GM10248 (cell line): Measurements from ENCODE around the gene GRIK4.

Experiments
- CTCF ChIA-PET: fragments of 300-600 bp; sonication (Branson Sonifier 250); formaldehyde crosslinking; extraction: SDS; loops from one replicate; lab custom pipeline; 2021; ENCODE audit warnings: antibody characterized with exemption; lab: Yijun Ruan, JAX
- POLR2A ChIA-PET: fragments of 350-650 bp; sonication (Branson Sonifier 250); formaldehyde crosslinking; extraction: SDS; loops from one replicate; lab custom pipeline; 2020; ENCODE audit warnings: antibody characterized with exemption; lab: Yijun Ruan, JAX
- DNase-seq: peaks from one replicate; pipeline ENCODE4 v3.0.0; 2012; ENCODE audit errors: extremely low spot score
- TF ChIP-seq, protein P1 (sequence below): IDR thresholded peaks from 2 replicates; pipeline ENCODE4 v1.5.1; 2012; ENCODE audit warnings: mild to moderate bottlenecking, low read depth; ENCODE audit errors: extremely low read depth, missing control alignments, control extremely low read depth

GRIK4 gene

DNA sequence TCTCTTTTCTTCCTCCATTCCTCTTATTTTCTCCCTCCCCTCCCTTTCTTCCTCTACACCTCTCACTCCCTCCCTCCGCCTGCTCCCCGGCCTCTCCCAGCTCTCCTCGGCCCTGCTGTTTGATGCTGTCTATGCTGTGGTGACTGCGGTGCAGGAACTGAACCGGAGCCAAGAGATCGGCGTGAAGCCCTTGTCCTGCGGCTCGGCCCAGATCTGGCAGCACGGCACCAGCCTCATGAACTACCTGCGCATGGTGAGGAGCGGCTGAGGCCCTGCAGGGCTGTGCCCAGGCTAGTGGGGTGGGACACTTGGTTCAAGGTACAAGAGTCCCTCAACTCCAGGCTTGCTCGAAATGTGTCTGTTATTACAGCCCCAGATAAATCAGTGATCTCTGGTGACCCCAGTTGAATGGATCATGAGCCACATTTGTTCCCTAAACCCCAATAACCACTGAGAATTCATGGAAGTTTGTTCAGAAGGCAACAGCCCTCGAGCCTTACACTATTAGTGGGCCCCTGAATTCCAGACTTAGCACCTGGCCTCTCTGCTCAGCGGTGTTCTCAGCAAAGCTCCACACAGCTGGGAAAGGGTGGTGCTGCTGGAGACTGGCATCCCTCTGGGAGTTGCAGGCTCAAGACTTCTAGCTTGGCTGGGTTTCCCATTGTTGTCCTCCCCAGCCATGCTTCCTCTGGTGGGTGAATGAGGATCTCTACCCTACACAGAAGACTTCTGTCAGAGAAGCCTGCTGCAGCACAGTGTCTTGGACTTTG is 362.6 kb downstream of the GRIK4 start:
- POLR2A ChIA-PET: no interaction called here
- no peak for DNase-seq
- TF ChIP-seq, protein P1, sequence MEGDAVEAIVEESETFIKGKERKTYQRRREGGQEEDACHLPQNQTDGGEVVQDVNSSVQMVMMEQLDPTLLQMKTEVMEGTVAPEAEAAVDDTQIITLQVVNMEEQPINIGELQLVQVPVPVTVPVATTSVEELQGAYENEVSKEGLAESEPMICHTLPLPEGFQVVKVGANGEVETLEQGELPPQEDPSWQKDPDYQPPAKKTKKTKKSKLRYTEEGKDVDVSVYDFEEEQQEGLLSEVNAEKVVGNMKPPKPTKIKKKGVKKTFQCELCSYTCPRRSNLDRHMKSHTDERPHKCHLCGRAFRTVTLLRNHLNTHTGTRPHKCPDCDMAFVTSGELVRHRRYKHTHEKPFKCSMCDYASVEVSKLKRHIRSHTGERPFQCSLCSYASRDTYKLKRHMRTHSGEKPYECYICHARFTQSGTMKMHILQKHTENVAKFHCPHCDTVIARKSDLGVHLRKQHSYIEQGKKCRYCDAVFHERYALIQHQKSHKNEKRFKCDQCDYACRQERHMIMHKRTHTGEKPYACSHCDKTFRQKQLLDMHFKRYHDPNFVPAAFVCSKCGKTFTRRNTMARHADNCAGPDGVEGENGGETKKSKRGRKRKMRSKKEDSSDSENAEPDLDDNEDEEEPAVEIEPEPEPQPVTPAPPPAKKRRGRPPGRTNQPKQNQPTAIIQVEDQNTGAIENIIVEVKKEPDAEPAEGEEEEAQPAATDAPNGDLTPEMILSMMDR: no peak
- CTCF ChIA-PET: no interaction called here

DNA sequence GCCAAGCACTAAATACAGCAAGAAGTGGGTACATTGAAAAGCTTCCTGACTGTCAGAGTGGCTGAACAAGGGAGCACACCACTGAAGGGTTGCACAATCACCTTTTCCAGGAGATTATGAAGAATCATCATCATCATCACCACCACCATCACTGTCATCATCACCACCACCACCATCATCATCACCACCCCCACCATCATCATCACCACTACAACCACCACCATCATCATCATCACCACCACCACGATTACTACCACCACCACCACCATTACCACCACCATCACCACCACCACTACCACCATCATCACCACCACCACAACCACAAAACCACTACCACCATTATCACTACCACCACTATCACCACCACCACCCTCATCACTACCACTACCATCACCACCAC is 364.4 kb downstream of the GRIK4 start:
- TF ChIP-seq, protein P1: no peak
- no peak for DNase-seq
- ChIA-PET CTCF (no interaction called here), POLR2A (no interaction called here)

- ChIA-PET POLR2A (no interaction called here), CTCF (no interaction called here)
- no peak for DNase-seq
- TF ChIP-seq, protein P1: no peak
These were observed 366.3 kb downstream of the GRIK4 start for GRCh38 chr11:120877746-120878365.

DNA sequence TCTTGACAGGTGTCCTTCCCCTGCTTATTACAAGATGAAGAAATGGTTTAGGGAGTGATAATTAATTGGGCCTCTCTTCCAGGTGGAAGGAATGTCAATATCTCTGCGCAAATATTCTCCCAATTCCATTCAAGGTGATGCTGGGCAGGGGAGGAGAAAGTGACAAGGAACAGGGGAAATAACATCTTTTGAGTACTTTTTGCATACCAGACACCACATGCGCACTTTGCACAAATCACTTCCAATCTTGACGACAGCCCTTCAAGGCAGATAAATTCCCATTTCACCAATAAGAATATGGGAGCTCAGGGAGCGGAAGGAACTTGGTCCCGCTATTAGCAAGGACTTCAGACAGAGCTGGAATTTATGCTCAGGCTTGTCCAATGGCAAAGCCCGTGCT is 367.2 kb downstream of the GRIK4 start:
- ChIA-PET CTCF (interaction anchor here (0.8 kb wide), 1 partner anchor 10 kb away, joined by 3 read pairs; no protein-coding TSS in a partner anchor), POLR2A (no interaction called here)
- TF ChIP-seq, protein P1: no peak
- DNase-seq: no peak

GRCh38 chr11:120880498-120881175 is 369.1 kb downstream of the GRIK4 start:
- ChIA-PET CTCF (interaction anchor here (1.3 to 1.7 kb wide), 3 partner anchors 15 to 79 kb away, joined by 3 to 6 read pairs (median 4); no protein-coding TSS in a partner anchor), POLR2A (no interaction called here)
- TF ChIP-seq, protein P1: no peak
- no peak for DNase-seq

DNA sequence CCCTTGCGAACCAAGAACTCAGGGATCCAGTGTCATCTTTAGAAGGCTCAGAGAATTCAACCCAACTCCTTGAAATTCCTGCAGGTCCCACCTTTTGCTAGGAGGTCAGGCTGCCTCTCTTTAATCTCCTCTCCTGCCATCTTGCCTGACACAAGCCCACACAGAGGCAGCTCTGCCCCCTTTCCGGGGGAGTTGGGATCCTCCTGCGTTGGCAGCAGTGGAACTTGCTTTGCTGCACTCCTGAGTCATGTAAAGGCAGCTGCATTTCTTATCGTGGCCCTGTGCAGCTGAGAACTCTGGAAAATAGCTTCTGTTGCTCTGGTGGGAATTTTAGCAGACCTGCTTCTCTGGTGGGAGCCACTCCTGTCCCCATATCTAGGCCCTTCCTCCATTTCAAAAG is 370.0 kb downstream of the GRIK4 start:
- no peak for DNase-seq
- ChIA-PET CTCF (interaction anchor here (0.9 to 1.4 kb wide), 3 partner anchors 11 to 80 kb away, joined by 3 to 6 read pairs (median 4); no protein-coding TSS in a partner anchor), POLR2A (no interaction called here)
- TF ChIP-seq, protein P1: no peak
